MCF 10A (cell line): ENCODE data around the gene PHYHIPL. TPM values are rescaled to one million over a fixed set of nuclear protein-coding genes. Genes with fewer than 3 reads are reported as not detected.

Experiments
- BruUV-seq: library from RNA; stranded (reverse); fragments of 400-500 nt; replicated peaks from 2 replicates; lab custom pipeline; 2021; lab: Mats Ljungman, UMichigan
- CTCF ChIA-PET: fragments of 300-600 bp; sonication (Branson Sonifier 250); formaldehyde crosslinking; extraction: SDS; loops from one replicate; lab custom pipeline; 2021; ENCODE audit warnings: antibody characterized with exemption, inconsistent platforms; lab: Yijun Ruan, JAX
- POLR2A ChIA-PET: fragments of 300-600, 350-650 bp; sonication (Branson Sonifier 250); formaldehyde crosslinking; extraction: SDS; loops from one replicate; lab custom pipeline; 2020; ENCODE audit warnings: antibody characterized with exemption, inconsistent platforms; lab: Yijun Ruan, JAX
- DNase-seq: peaks from one replicate; pipeline ENCODE4 v3.0.0-alpha.2; 2018; ENCODE audit not compliant: unreplicated experiment
- H3K27ac Mint-ChIP-seq: one replicate; pipeline ENCODE4 v1.8.0; 2022; ENCODE audit warnings: mild to moderate bottlenecking, low read depth, mixed read lengths; ENCODE audit not compliant: unreplicated experiment
- H3K27me3 Mint-ChIP-seq: one replicate; pipeline ENCODE4 v1.8.0; 2022; ENCODE audit warnings: mixed read lengths; ENCODE audit not compliant: insufficient read depth, unreplicated experiment
- H3K36me3 Mint-ChIP-seq: one replicate; pipeline ENCODE4 v1.8.0; 2022; ENCODE audit warnings: mild to moderate bottlenecking, moderate library complexity, mixed read lengths; ENCODE audit not compliant: insufficient read depth, unreplicated experiment
- H3K4me1 Mint-ChIP-seq: one replicate; pipeline ENCODE4 v1.8.0; 2022; ENCODE audit warnings: mixed read lengths; ENCODE audit not compliant: insufficient read depth, unreplicated experiment
- H3K4me3 Mint-ChIP-seq: one replicate; pipeline ENCODE4 v1.8.0; 2022; ENCODE audit warnings: mild to moderate bottlenecking, moderate library complexity, mixed read lengths; ENCODE audit not compliant: unreplicated experiment
- H3K9me3 Mint-ChIP-seq: one replicate; pipeline ENCODE4 v1.8.0; 2022; ENCODE audit warnings: mixed read lengths; ENCODE audit not compliant: unreplicated experiment
- intact Hi-C: fragments of 100-400 bp; cut with micrococcal nuclease; formaldehyde crosslinking; loops from 2 replicates; pipeline ENCODE4 v1.14.1; 2022
- total RNA-seq: library from RNA; stranded (reverse); gene quantifications from 2 replicates; pipeline ENCODE4 v1.2.3, GENCODE V29; 2022
- TF ChIP-seq, protein P1 (sequence below): fragments of 200-600 bp; IDR thresholded peaks from one replicate; pipeline ENCODE4 v1.8.0; 2022; ENCODE audit warnings: antibody characterized with exemption, mild to moderate bottlenecking; ENCODE audit not compliant: unreplicated experiment

Gene PHYHIPL
- total RNA-seq, 1 experiment from 2014 or later = not detected

DNA sequence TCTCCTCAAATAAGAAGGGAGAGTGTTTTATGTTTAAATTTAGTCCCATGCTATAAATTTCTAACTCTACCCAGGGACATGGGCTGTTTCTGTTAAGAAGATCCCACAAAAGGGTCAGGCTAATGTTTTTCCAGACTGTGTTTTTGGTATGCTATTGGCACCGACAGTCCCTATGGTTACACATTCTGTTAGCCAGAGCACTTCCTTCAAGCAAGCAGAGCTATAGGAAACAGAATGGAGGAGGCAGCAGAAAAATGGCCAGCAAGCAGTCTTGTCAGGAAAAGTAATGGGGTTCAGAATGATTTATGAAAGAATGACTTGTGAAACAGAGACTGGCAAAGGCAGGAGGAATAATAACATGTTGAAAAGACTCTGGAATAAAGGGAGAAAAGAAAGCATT is 44.8 kb upstream of the PHYHIPL start:
- ChIA-PET POLR2A (no interaction called here), CTCF (interaction anchor here (0.5 kb wide), 1 partner anchor 771 kb away, joined by 8 read pairs; no protein-coding TSS in a partner anchor)
- no peaks in the 10 kb centered on the region for H3K36me3 Mint-ChIP-seq
- H3K4me1 Mint-ChIP-seq = no peaks in the 10 kb centered on the region
- H3K4me3 Mint-ChIP-seq = no peak overlapping the region
- TF ChIP-seq, protein P1, sequence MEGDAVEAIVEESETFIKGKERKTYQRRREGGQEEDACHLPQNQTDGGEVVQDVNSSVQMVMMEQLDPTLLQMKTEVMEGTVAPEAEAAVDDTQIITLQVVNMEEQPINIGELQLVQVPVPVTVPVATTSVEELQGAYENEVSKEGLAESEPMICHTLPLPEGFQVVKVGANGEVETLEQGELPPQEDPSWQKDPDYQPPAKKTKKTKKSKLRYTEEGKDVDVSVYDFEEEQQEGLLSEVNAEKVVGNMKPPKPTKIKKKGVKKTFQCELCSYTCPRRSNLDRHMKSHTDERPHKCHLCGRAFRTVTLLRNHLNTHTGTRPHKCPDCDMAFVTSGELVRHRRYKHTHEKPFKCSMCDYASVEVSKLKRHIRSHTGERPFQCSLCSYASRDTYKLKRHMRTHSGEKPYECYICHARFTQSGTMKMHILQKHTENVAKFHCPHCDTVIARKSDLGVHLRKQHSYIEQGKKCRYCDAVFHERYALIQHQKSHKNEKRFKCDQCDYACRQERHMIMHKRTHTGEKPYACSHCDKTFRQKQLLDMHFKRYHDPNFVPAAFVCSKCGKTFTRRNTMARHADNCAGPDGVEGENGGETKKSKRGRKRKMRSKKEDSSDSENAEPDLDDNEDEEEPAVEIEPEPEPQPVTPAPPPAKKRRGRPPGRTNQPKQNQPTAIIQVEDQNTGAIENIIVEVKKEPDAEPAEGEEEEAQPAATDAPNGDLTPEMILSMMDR = no peak
- no TSS peak for BruUV-seq
- no peak for DNase-seq
- peaks cover 72% of the 10 kb centered on the region for H3K27me3 Mint-ChIP-seq
- intact Hi-C loops = no loop called here
- H3K9me3 Mint-ChIP-seq = peaks cover 7% of the 10 kb centered on the region
- no peak overlapping the region for H3K27ac Mint-ChIP-seq

DNA sequence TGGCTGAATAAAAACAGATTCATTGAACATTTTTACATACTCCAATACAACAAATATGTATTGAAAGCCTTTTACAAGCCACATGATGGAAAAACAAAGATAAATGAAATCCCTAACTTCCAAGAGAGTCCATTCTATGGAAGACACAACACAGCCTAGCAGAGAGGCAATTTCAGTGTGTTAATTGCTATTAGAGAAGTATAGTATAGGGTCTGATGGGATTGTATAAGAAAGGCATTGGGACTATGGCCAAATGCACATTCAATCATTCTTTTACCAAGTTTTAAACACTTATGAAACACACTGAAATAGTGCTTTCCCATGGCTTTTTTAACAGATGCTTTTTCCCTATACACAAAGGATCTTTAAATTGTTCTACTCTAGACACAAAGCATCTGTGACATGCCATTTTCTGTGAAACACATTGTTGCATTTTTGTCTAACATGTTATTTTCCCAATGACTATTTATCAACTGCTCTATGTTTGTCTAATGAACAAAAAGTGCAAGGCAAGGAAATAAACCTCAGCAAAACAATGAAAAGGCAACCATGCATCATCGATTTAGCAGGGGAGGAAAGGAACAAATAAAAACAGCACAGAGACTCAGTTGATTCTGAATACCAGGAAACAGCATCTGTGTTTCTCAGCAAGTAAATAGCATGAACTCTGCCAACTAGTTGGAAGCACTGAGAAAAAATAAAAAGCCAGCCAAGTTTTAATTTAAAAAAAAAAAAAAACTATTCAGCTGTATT is 42.4 kb upstream of the PHYHIPL start:
- no peaks in the 10 kb centered on the region for H3K36me3 Mint-ChIP-seq
- BruUV-seq = no TSS peak
- H3K27ac Mint-ChIP-seq = no peak overlapping the region
- no peaks in the 10 kb centered on the region for H3K4me1 Mint-ChIP-seq
- H3K9me3 Mint-ChIP-seq = no peaks in the 10 kb centered on the region
- ChIA-PET POLR2A (interaction anchor here (0.6 kb wide), 1 partner anchor 1929 kb away, joined by 3 read pairs; no protein-coding TSS in a partner anchor), CTCF (interaction anchor here (0.6 kb wide), 1 partner anchor 22 kb away, joined by 3 read pairs; no protein-coding TSS in a partner anchor)
- DNase-seq = no peak
- H3K27me3 Mint-ChIP-seq = peaks cover 66% of the 10 kb centered on the region
- no peak overlapping the region for H3K4me3 Mint-ChIP-seq
- intact Hi-C loops = no loop called here
- TF ChIP-seq, protein P1 = no peak

DNA sequence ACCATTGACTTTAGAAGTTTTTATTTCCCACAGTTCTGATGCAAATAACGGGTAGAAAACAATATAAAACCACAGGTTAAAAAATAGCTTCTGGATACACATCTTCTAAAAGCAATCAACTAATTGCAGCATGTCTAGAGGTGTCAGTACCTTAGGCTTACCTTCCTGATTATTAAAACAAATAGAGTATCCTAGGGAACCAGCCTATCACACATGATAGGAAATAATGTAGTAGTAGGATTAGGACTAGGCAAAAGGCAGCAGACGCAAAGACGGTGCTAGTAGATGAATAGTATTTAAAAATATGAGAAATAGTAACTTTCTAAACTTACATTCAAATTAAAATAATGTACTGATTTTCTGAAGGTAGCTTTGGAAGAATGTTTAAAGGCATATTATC is 41.7 kb upstream of the PHYHIPL start:
- TF ChIP-seq, protein P1 = no peak
- DNase-seq = no peak
- no peak overlapping the region for H3K4me3 Mint-ChIP-seq
- H3K27me3 Mint-ChIP-seq = peaks cover 66% of the 10 kb centered on the region
- no peaks in the 10 kb centered on the region for H3K36me3 Mint-ChIP-seq
- H3K27ac Mint-ChIP-seq = no peak overlapping the region
- no peaks in the 10 kb centered on the region for H3K9me3 Mint-ChIP-seq
- H3K4me1 Mint-ChIP-seq = no peaks in the 10 kb centered on the region
- POLR2A ChIA-PET = interaction anchor here (0.6 kb wide), 1 partner anchor 1929 kb away, joined by 3 read pairs; no protein-coding TSS in a partner anchor
- BruUV-seq = no TSS peak
- intact Hi-C loops = no loop called here
- CTCF ChIA-PET = interaction anchor here (0.6 kb wide), 1 partner anchor 23 kb away, joined by 3 read pairs; no protein-coding TSS in a partner anchor

DNA sequence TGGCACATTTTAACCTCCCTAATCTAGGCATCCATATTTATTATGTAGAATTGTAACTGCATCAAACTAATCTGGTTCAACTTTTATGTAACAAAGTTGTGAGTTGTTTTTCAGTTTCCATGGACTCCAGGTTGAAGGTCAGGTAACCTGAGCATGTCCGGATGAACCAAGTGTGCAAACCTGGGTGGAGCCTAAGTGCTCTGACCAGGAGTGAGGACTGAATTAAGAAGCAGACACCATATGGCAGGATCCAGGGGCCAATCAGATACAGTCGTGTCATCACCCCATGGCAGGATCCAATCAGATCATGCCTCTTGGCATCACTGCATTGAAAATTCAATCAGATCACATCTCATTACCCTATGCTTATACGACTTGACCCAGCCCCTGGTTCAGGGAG is 41.2 kb upstream of the PHYHIPL start:
- intact Hi-C loops = no loop called here
- no peak overlapping the region for H3K4me3 Mint-ChIP-seq
- H3K9me3 Mint-ChIP-seq = no peaks in the 10 kb centered on the region
- H3K36me3 Mint-ChIP-seq = no peaks in the 10 kb centered on the region
- CTCF ChIA-PET = no interaction called here
- TF ChIP-seq, protein P1 = no peak
- peaks cover 66% of the 10 kb centered on the region for H3K27me3 Mint-ChIP-seq
- no peaks in the 10 kb centered on the region for H3K4me1 Mint-ChIP-seq
- POLR2A ChIA-PET = no interaction called here
- DNase-seq = no peak
- no peak overlapping the region for H3K27ac Mint-ChIP-seq
- BruUV-seq = no TSS peak
